OCI-LY7 (cell line): ENCODE data around the gene CIAO2B.

Experiments
- EZH2phosphoT487 ChIP-seq: fragments of 200-600 bp; sonication (generic); IDR thresholded peaks from 2 replicates; pipeline ENCODE4 v1.6.1; 2018; ENCODE audit warnings: low read depth, borderline replicate concordance, mild to moderate bottlenecking, mixed run types, antibody characterized with exemption, low read length, moderate library complexity, mixed read lengths
- TF ChIP-seq, protein P1 (sequence below): fragments of 200-600 bp; sonication (generic); conservative IDR thresholded peaks from 2 replicates; pipeline ENCODE4 v1.5.1; 2014; ENCODE audit warnings: mild to moderate bottlenecking, antibody characterized with exemption, low read length, moderate library complexity, mixed read lengths

DNA sequence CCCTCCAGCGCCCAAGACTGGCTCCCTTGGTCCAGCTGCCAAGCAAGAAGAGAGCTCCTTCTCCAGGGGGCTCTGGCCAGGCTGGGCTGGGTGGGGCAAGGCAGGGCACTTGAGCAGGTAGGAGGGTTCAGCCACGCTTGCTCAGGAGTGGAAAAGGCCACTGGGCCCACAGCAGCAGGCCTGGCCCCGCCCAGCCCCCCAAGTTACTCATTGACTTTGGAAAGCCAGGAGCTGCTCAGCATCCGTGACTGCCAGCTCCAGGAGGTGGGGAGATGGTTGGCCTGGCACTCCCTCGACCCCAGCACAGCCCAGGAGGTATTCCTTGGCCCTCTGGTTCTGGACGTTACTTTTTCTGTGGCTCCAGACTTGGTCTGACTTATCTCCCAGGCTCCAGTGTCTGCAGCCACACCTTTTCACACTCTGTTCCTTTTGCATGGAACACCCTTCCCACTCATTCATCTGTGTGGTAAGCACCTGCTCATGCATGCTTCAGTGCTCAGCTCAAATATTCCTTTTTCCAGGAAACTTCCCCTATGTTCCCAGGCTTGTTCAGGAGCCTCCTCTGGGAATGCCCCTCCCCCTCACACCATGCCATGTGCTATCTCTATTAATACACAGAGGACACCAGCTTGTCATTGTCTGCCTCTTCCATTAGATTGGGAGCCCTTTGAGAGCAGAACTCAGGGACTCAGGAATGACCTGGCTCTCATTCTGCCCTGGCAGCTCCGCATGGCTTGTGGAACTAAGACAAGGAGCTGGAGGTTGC, 15.2 kb downstream of the CIAO2B start, which contains the start of gene CDH16:
- TF ChIP-seq, protein P1, sequence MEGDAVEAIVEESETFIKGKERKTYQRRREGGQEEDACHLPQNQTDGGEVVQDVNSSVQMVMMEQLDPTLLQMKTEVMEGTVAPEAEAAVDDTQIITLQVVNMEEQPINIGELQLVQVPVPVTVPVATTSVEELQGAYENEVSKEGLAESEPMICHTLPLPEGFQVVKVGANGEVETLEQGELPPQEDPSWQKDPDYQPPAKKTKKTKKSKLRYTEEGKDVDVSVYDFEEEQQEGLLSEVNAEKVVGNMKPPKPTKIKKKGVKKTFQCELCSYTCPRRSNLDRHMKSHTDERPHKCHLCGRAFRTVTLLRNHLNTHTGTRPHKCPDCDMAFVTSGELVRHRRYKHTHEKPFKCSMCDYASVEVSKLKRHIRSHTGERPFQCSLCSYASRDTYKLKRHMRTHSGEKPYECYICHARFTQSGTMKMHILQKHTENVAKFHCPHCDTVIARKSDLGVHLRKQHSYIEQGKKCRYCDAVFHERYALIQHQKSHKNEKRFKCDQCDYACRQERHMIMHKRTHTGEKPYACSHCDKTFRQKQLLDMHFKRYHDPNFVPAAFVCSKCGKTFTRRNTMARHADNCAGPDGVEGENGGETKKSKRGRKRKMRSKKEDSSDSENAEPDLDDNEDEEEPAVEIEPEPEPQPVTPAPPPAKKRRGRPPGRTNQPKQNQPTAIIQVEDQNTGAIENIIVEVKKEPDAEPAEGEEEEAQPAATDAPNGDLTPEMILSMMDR, result no peak
- no peak for TF ChIP-seq EZH2phosphoT487
